NCI-H2171 (cell line): ENCODE data around the gene SRSF5.
"Not testable (repeated sequence)": the region's sequence is repeated elsewhere in the genome, so short reads cannot be mapped to it uniquely, and the experiment has no call there.

Source experiments
- DNase-seq: peaks from one replicate; lab custom pipeline; 2025; lab: John Stamatoyannopoulos, UW

Gene SRSF5

GRCh38 chr14:69766984-69767368, at the start of gene SRSF5:
SRSF5 (plus strand) TSS chr14:69767142; CDS start chr14:69768157, 1,015 bp downstream.
- peak; percentile 94 for DNase-seq

- not testable (repeated sequence) for DNase-seq
These were observed 48.3 kb upstream of the SRSF5 start for GRCh38 chr14:69718614-69719013.

- no peak for DNase-seq
These were observed 47.4 kb upstream of the SRSF5 start for GRCh38 chr14:69719501-69719951.

- DNase-seq, result no peak
These were observed 46.0 kb upstream of the SRSF5 start for GRCh38 chr14:69720912-69721311.

GRCh38 chr14:69726761-69727511, 40.0 kb upstream of the SRSF5 start:
- peak; percentile 42 for DNase-seq

- no peak for DNase-seq
These were observed 39.1 kb upstream of the SRSF5 start for GRCh38 chr14:69727860-69728259.

- DNase-seq, result not testable (repeated sequence)
These were observed 34.9 kb upstream of the SRSF5 start for GRCh38 chr14:69731919-69732598.

- not testable (repeated sequence) for DNase-seq
These were observed 30.5 kb upstream of the SRSF5 start for GRCh38 chr14:69736405-69736804.

- no peak for DNase-seq
These were observed 25.9 kb upstream of the SRSF5 start for GRCh38 chr14:69741055-69741454.

- DNase-seq, result no peak
These were observed 17.0 kb upstream of the SRSF5 start for GRCh38 chr14:69749956-69750355.

- no peak for DNase-seq
These were observed 16.4 kb upstream of the SRSF5 start for GRCh38 chr14:69750495-69750894.

GRCh38 chr14:69752773-69753172, 14.2 kb upstream of the SRSF5 start:
- DNase-seq, result no peak

- DNase-seq, result no peak
These were observed 13.1 kb upstream of the SRSF5 start for GRCh38 chr14:69753860-69754259.

GRCh38 chr14:69754487-69754886, 12.5 kb upstream of the SRSF5 start:
- no peak for DNase-seq

GRCh38 chr14:69755296-69755695, 11.6 kb upstream of the SRSF5 start:
- no peak for DNase-seq

GRCh38 chr14:69755784-69756183, 11.2 kb upstream of the SRSF5 start:
- DNase-seq, result no peak

GRCh38 chr14:69756298-69756697, 10.6 kb upstream of the SRSF5 start:
- DNase-seq, result no peak

GRCh38 chr14:69760810-69761209, 6.1 kb upstream of the SRSF5 start:
- no peak for DNase-seq

GRCh38 chr14:69763761-69764510, 3.0 kb upstream of the SRSF5 start:
- DNase-seq, result no peak

- peak; percentile 97 for DNase-seq
These were observed 542 bp downstream of the SRSF5 start for GRCh38 chr14:69767369-69767999.

GRCh38 chr14:69768873-69769272, 1.9 kb downstream of the SRSF5 start:
- DNase-seq, result no peak

- no peak for DNase-seq
These were observed 2.7 kb downstream of the SRSF5 start for GRCh38 chr14:69769623-69770022.
